ENCODE data around the gene OPRL1. TPM values are rescaled to one million over a fixed set of nuclear protein-coding genes. Genes with fewer than 3 reads are reported as not detected.

Gene OPRL1
- total RNA-seq, 1 experiment from 2014 or later, result 34.0 TPM

GRCh38 chr20:64149141-64149540 lies 69.3 kb downstream of the OPRL1 start:
- no peaks in the 10 kb centered on the region for H3K27me3 ChIP-seq (ENCODE audit: low read length)
- no peaks in the 10 kb centered on the region for H3K79me2 ChIP-seq (ENCODE audit: low read length)
- DNase-seq, result no peak
- H3K9ac ChIP-seq (ENCODE audit: low read length), result no peak overlapping the region
- H3K27ac ChIP-seq (ENCODE audit: low read length), result no peak overlapping the region
- H3K36me3 ChIP-seq (ENCODE audit: insufficient read depth, low read length), result no peaks in the 10 kb centered on the region
- no peak overlapping the region for H2AFZ ChIP-seq (ENCODE audit: low read length)
- H3K9me3 ChIP-seq (ENCODE audit: low read length), result peaks cover 11% of the 10 kb centered on the region
- no peak overlapping the region for H3K4me2 ChIP-seq (ENCODE audit: low read depth, low read length, poor library complexity, severe bottlenecking)
- no peak overlapping the region for H3K4me3 ChIP-seq (ENCODE audit: low read length)
- H3K4me1 ChIP-seq (ENCODE audit: low read length), result no peaks in the 10 kb centered on the region
- no peaks in the 10 kb centered on the region for H4K20me1 ChIP-seq (ENCODE audit: insufficient read depth, low read depth, low read length)
- H3K9me2 ChIP-seq (replicated peaks; ENCODE audit: insufficient read depth, low read length), result no peaks in the 10 kb centered on the region

DNA sequence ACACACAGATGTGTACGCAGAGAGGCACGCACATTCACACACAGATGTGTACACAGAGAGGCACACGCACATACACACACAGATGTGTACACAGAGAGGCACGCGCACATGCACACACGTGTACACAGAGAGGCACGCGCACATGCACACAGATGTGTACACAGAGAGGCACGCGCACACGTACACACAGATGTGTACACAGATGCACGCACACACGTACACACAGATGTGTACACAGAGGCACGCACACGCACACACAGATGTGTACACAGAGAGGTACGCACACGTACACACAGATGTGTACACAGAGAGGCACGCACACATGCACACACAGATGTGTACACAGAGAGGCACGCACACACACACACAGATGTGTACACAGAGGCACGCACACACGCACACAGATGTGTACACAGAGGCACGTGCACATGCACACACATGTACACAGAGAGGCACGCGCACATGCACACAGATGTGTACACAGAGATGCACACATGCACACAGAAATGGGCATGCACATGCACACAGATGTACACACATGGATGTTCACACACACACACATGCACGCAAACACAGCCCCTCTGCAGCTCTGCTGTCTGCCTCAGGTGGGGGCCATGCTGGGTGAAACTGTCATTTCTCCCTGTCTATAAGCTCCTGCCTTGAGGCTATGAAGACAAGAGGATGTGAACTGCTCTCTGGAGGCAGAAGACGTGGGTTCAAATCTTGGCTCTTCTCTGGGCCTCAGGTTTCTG lies 70.1 kb downstream of the OPRL1 start:
- no peaks in the 10 kb centered on the region for H3K9me2 ChIP-seq (replicated peaks; ENCODE audit: insufficient read depth, low read length)
- no peaks in the 10 kb centered on the region for H3K36me3 ChIP-seq (ENCODE audit: insufficient read depth, low read length)
- H4K20me1 ChIP-seq (ENCODE audit: insufficient read depth, low read depth, low read length), result no peaks in the 10 kb centered on the region
- H3K27me3 ChIP-seq (ENCODE audit: low read length), result no peaks in the 10 kb centered on the region
- no peak overlapping the region for H2AFZ ChIP-seq (ENCODE audit: low read length)
- H3K27ac ChIP-seq (ENCODE audit: low read length), result no peak overlapping the region
- no peaks in the 10 kb centered on the region for H3K79me2 ChIP-seq (ENCODE audit: low read length)
- H3K4me1 ChIP-seq (ENCODE audit: low read length), result no peaks in the 10 kb centered on the region
- no peak overlapping the region for H3K4me3 ChIP-seq (ENCODE audit: low read length)
- no peak overlapping the region for H3K4me2 ChIP-seq (ENCODE audit: low read depth, low read length, poor library complexity, severe bottlenecking)
- no peak for DNase-seq
- H3K9me3 ChIP-seq (ENCODE audit: low read length), result peaks cover 5% of the 10 kb centered on the region
- no peak overlapping the region for H3K9ac ChIP-seq (ENCODE audit: low read length)

Small RNAs within 50 kb of the gene (small RNA-seq; reads per million reads assigned to genes)
- gene AL355803.1, result not detected
- 0.12 reads per million for gene MIR6813

Other genes starting within 250 kb of the OPRL1 start
- gene ZBTB46, start 248.8 kb upstream of the OPRL1 start, total RNA-seq (2014; rRNA removed; shearing (Covaris generic); ENCODE audit: low replicate concordance), result 0.18 TPM in 1 of 2 replicates, not detected in the other
- not detected in 2 replicates for gene ABHD16B, start 218.6 kb upstream of the OPRL1 start, total RNA-seq (2014; rRNA removed; shearing (Covaris generic); ENCODE audit: low replicate concordance)
- 25.9 and 38.3 TPM in 2 replicates for gene TPD52L2, start 214.8 kb upstream of the OPRL1 start, total RNA-seq (2014; rRNA removed; shearing (Covaris generic); ENCODE audit: low replicate concordance)
- gene DNAJC5, start 185.0 kb upstream of the OPRL1 start, total RNA-seq (2014; rRNA removed; shearing (Covaris generic); ENCODE audit: low replicate concordance), result 22.9 and 28.5 TPM in 2 replicates
- 32.3 and 35.3 TPM in 2 replicates for gene UCKL1, start 123.7 kb upstream of the OPRL1 start, total RNA-seq (2014; rRNA removed; shearing (Covaris generic); ENCODE audit: low replicate concordance)
- 4.2 and 9.0 TPM in 2 replicates for gene ZNF512B, start 110.2 kb upstream of the OPRL1 start, total RNA-seq (2014; rRNA removed; shearing (Covaris generic); ENCODE audit: low replicate concordance)
- gene SAMD10, start 100.4 kb upstream of the OPRL1 start, total RNA-seq (2014; rRNA removed; shearing (Covaris generic); ENCODE audit: low replicate concordance), result 11.7 and 13.0 TPM in 2 replicates
- gene PRPF6, start 99.0 kb upstream of the OPRL1 start, total RNA-seq (2014; rRNA removed; shearing (Covaris generic); ENCODE audit: low replicate concordance), result 24.2 and 40.7 TPM in 2 replicates
- 0.45 and 1.8 TPM in 2 replicates for gene C20orf204, start 43.9 kb upstream of the OPRL1 start, total RNA-seq (2014; rRNA removed; shearing (Covaris generic); ENCODE audit: low replicate concordance)
- not detected in 2 replicates for gene SOX18, start 30.4 kb upstream of the OPRL1 start, total RNA-seq (2014; rRNA removed; shearing (Covaris generic); ENCODE audit: low replicate concordance)
- 124 and 197 TPM in 2 replicates for gene TCEA2, start 16.9 kb upstream of the OPRL1 start, total RNA-seq (2014; rRNA removed; shearing (Covaris generic); ENCODE audit: low replicate concordance)
- 172 and 272 TPM in 2 replicates for gene RGS19, start 564 bp upstream of the OPRL1 start, total RNA-seq (2014; rRNA removed; shearing (Covaris generic); ENCODE audit: low replicate concordance)
- gene LKAAEAR1, start 4.3 kb downstream of the OPRL1 start, total RNA-seq (2014; rRNA removed; shearing (Covaris generic); ENCODE audit: low replicate concordance), result not detected in 2 replicates
- gene NPBWR2, start 27.5 kb downstream of the OPRL1 start, total RNA-seq (2014; rRNA removed; shearing (Covaris generic); ENCODE audit: low replicate concordance), result 0.22 TPM in 1 of 2 replicates, not detected in the other
- gene MYT1, start 84.4 kb downstream of the OPRL1 start, total RNA-seq (2014; rRNA removed; shearing (Covaris generic); ENCODE audit: low replicate concordance), result 3.5 and 4.1 TPM in 2 replicates
- 60.0 and 92.7 TPM in 2 replicates for gene PCMTD2, start 175.7 kb downstream of the OPRL1 start, total RNA-seq (2014; rRNA removed; shearing (Covaris generic); ENCODE audit: low replicate concordance)

Measured in Karpas-422 (cell line).